Kidney (tissue), 14 donors: ENCODE results near the gene NDRG2. TPM values are rescaled to one million over a fixed set of nuclear protein-coding genes. Genes with fewer than 3 reads are reported as not detected.

ENCODE experiments used
- DNase-seq, 5 donors: peaks; one replicate each; pipeline ENCODE4 v3.0.0-alpha.2; 2013 to 2020
- FAIRE-seq: peaks from 2 replicates; lab custom pipeline; 2012; peaks lifted over from hg19 to GRCh38; lab: Jason Lieb, UNC
- H3K27ac ChIP-seq, 2 donors: one replicate each; pipeline ENCODE4 v1.7.0; 2013; ENCODE audit warnings: low read depth in 2 of 2, low read length in 2 of 2, inconsistent platforms in 1 of 2
- H3K27me3 ChIP-seq: one replicate; pipeline ENCODE4 v1.7.1; 2013; ENCODE audit warnings: low read length, inconsistent platforms; ENCODE audit not compliant: control insufficient read depth, insufficient read depth
- H3K36me3 ChIP-seq, 3 donors: one replicate each; pipeline versions ENCODE4 v1.7.0 to v1.7.1; 2013; ENCODE audit warnings: low read length in 3 of 3, control low read depth in 1 of 3, inconsistent platforms in 1 of 3; ENCODE audit not compliant: insufficient read depth in 3 of 3, control insufficient read depth in 2 of 3
- H3K4me1 ChIP-seq, 3 donors: one replicate each; pipeline versions ENCODE4 v1.7.0 to v1.7.1; 2013; ENCODE audit warnings: low read length in 3 of 3, inconsistent platforms in 1 of 3, low read depth in 1 of 3; ENCODE audit not compliant: control insufficient read depth in 2 of 3, insufficient read depth in 2 of 3
- H3K4me3 ChIP-seq, 3 donors: one replicate each; pipeline versions ENCODE4 v1.7.0 to v1.8.1; 2013; ENCODE audit warnings: low read length in 3 of 3, control low read depth in 1 of 3, inconsistent platforms in 1 of 3
- H3K9ac ChIP-seq, 3 donors: one replicate each; pipeline versions ENCODE4 v1.7.0 to v1.7.1; 2013; ENCODE audit warnings: low read length in 3 of 3, control low read depth in 1 of 3, inconsistent platforms in 1 of 3
- H3K9me3 ChIP-seq, 3 donors: one replicate each; pipeline versions ENCODE4 v1.7.0 to v1.7.1; 2013; ENCODE audit warnings: low read length in 3 of 3, control low read depth in 1 of 3, inconsistent platforms in 1 of 3; ENCODE audit not compliant: control insufficient read depth in 2 of 3, insufficient read depth in 1 of 3
- CTCF ChIP-seq: IDR thresholded peaks from 3 replicates; pipeline ENCODE4 v1.5.1; 2012; ENCODE audit warnings: mild to moderate bottlenecking, moderate library complexity, borderline replicate concordance; ENCODE audit not compliant: insufficient read depth; ENCODE audit errors: extremely low read depth
- intact Hi-C: fragments of 100-400 bp; cut with DNase I; formaldehyde crosslinking; loops from one replicate; pipeline ENCODE4 v1.11.1; 2022
- polyA plus RNA-seq: library from polyadenylated mRNA; stranded (reverse); fragments of 350-450 nt; fragmentation: Illumina TruSeq; extraction: RNeasy Lipid Tissue Mini Kit (QIAGEN cat#74804); gene quantifications from one replicate; pipeline ENCODE4 v1.2.3, GENCODE V29; 2014; ENCODE audit warnings: low read depth, low replicate concordance; ENCODE audit not compliant: insufficient read depth
- total RNA-seq: library from RNA; stranded (reverse); fragmentation: NEBNext Ultra II Directional; extraction: Animal tissue kit (Norgen Biotek cat#: 25700); gene quantifications from one replicate; pipeline ENCODE4 v1.2.1, GENCODE V29; 2021
- donor health status: control.
- donor health status: control.
- donor health status: control.
- donor health status: control.
- donor health status: control.
- donor health status: DM: yes; HTN: yes; CAD: no.
- donor health status: Normal renal cell carcinoma (clear cell type).

The NDRG2 gene
- total and polyA plus RNA-seq, 2 donors from 2014 or later, result 86.2 to 209 TPM

DNA sequence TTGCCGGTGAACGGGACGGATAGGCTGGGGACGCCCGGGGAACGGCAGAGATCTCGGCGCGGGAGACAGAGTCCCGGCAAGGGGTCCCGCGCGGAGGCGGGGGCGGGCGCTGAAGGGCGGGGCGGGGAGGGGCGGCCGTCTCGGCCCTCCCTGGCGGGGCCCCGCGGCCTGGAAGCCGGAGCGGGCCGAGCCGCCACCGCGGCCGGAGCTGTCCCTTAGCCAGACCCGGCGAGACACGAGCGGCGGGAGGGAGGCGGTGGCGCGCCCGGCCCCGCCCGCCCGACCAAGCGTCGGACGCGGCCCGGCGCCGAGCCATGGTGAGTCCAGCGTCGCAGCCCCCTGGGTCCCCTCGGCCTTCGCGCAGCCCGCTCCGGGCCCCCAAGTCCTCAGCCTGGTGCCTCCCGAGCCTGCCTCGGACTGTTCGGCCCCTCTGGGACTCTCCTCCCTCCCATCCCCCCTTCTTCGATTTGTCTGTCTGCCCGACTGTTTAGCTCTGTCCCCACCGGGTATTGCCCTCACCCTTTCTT is 45.3 kb upstream of the NDRG2 start, which contains the start of gene ARHGEF40:
ARHGEF40 (plus strand) TSS at position 222 of the 527 bp plus-strand sequence; CDS start at position 315, 93 bp downstream.
- no peak for FAIRE-seq
- Histone ChIP-seq H3K9me3 (no peaks in the 10 kb centered on the region), H3K27ac (peak within 1 kb of the TSS; percentile 86 to 91), H3K27me3 (no peaks in the 10 kb centered on the region), H3K4me1 (peaks cover 6 to 14% (median 12%) of the 10 kb centered on the region in 3 donors), H3K36me3 (peaks cover 0 to 7% (median 4%) of the 10 kb centered on the region in 3 donors), H3K9ac (peak within 1 kb of the TSS; percentile 78 to 87 (median 83)), H3K4me3 (peak within 1 kb of the TSS; percentile 80 to 90 (median 82))
- intact Hi-C loops, result no loop called here
- TF ChIP-seq CTCF, result no peak
- peak in 2 of 5 donors; percentile 88 to 89 for DNase-seq

DNA sequence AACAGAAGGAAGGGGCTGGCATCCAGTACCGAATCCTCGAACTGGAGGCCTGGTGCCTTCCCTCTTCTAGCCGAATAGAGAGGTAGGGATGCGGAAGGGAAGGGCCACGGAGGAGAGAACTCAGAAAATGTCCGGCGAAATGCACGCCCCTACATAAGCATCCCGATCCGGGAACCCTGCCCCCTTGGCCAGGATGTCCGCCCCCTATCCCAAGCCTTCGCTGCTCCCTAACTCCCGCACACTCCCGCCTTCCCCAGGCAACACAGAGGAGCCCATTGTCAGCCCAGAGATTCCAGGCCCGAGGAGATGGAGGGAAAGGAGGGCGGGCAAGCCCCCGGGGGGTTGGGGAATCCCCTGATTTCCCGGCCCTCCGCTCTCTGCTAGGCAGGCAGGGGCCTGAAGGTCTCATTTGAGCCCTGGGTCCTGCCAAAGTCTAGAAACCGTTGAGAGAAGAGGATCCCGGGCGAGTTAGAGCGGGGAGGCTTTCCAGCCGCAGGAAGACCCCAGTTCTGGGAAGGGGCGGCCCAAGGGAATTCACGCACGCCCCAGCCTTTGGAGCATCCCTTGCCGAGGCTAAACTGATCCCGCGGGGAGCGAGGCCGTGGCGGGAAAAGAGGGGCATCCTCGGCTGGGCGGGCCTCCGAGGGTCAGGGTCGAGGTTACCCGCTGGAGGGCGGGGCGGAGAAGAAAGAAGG is 44.7 kb upstream of the NDRG2 start:
- peaks cover 0 to 6% (median 4%) of the 10 kb centered on the region in 3 donors for H3K36me3 ChIP-seq
- FAIRE-seq (no peak), DNase-seq (peak; percentile 71 to 85 (median 76))
- peak overlapping the region in 2 of 3 donors; percentile 63 to 75 for H3K9ac ChIP-seq
- no peak for TF ChIP-seq CTCF
- peak overlapping the region; percentile 78 to 91 for H3K27ac ChIP-seq
- H3K27me3 ChIP-seq, result no peaks in the 10 kb centered on the region
- peak overlapping the region; percentile 17 to 80 (median 36) for H3K4me3 ChIP-seq
- intact Hi-C loops, result no loop called here
- H3K9me3 ChIP-seq, result no peaks in the 10 kb centered on the region
- peaks cover 6 to 14% (median 12%) of the 10 kb centered on the region in 3 donors for H3K4me1 ChIP-seq

DNA sequence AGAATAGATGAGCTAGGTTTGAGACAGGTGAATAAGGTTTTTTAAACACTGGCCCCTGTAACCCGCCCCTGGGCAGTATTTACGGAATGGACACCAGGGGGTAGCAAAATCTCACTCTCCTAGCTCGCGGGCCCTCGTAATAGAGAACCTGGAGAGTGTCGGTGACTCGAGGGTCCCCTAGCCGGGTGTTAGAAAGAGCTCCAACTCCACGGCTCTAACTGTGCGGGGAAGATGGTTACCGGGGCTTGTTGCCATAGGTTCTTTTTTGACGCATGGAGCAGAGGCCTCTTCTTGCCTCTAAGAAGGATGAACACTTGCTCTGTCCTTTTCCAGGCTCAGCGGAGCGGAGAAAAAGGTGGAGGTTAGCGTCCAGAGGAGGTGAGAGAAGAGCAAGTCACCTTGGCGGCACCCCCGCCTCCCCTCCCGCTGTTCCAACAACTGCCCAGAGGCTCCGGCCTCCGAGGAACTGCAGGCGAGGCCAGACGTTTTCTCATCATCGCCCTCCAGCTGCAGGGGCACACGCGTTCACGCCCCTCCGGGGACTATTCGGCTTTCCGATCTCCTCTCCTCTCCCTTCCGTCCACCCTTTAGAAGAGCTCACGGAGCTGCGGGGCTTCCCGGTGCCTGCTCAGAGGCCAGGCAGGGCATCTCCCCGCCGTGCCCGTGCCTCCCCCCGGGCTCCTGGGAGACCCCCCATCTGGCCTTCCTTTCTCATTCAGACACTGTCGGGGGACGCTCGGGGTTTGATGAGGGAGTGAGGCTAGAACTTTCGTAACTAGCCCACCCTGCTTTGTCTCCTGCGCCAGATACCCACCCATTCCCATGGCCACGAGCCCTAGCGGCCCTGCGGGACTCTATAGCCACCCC is 43.9 kb upstream of the NDRG2 start:
- no peaks in the 10 kb centered on the region for H3K9me3 ChIP-seq
- peak overlapping the region in 1 of 2 donors; percentile 91 for H3K27ac ChIP-seq
- H3K4me3 ChIP-seq, result peak overlapping the region; percentile 36 to 80 (median 44)
- intact Hi-C loops, result no loop called here
- H3K27me3 ChIP-seq, result no peaks in the 10 kb centered on the region
- H3K4me1 ChIP-seq, result peaks cover 6 to 14% (median 12%) of the 10 kb centered on the region in 3 donors
- H3K36me3 ChIP-seq, result peaks cover 0 to 6% (median 4%) of the 10 kb centered on the region in 3 donors
- peak; percentile 48 for TF ChIP-seq CTCF
- peak overlapping the region in 2 of 3 donors; percentile 31 to 75 for H3K9ac ChIP-seq
- FAIRE-seq (no peak), DNase-seq (peak; percentile 75 to 92 (median 82))
